ENCODE measurements around the gene PTPN21.

DNA sequence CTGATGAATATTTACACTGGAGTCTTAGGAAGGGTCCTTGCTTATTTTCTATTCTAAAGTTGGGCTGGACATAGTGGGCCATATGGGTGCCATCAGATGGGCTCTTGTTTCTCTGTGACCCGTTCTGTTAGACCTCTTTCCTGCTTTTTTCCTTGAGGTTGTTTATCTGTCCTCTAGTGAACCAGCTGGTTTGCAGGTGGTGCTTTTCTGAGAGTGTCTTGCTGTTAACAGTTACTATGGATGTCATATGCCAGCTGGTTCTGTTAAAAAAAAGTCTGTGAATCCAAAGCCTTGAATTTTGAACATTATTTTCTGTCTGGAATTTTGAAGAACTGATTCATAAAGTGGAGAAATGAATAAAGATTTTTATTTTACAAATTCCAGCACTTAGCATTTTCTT is 37.2 kb upstream of the PTPN21 start:
- TF ChIP-seq POLR2AphosphoS5 (IDR thresholded peaks at IDR 0.05) (no peak), POLR2A (IDR thresholded peaks at IDR 0.05) (no peak)
- TF ChIP-seq, protein P1, sequence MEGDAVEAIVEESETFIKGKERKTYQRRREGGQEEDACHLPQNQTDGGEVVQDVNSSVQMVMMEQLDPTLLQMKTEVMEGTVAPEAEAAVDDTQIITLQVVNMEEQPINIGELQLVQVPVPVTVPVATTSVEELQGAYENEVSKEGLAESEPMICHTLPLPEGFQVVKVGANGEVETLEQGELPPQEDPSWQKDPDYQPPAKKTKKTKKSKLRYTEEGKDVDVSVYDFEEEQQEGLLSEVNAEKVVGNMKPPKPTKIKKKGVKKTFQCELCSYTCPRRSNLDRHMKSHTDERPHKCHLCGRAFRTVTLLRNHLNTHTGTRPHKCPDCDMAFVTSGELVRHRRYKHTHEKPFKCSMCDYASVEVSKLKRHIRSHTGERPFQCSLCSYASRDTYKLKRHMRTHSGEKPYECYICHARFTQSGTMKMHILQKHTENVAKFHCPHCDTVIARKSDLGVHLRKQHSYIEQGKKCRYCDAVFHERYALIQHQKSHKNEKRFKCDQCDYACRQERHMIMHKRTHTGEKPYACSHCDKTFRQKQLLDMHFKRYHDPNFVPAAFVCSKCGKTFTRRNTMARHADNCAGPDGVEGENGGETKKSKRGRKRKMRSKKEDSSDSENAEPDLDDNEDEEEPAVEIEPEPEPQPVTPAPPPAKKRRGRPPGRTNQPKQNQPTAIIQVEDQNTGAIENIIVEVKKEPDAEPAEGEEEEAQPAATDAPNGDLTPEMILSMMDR (IDR thresholded peaks at IDR 0.05 in 8 of 11, conservative IDR thresholded peaks at IDR 0.05 in 3 of 11) = no peak
